NCI-H2196 treated with DMSO at 0.1 percent for 48 hours (cell line): ENCODE data around the gene RAD1.

ENCODE experiments used
- DNase-seq: peaks from one replicate; lab custom pipeline; 2025; ENCODE audit not compliant: unreplicated experiment; lab: John Stamatoyannopoulos, UW

Gene RAD1

DNA sequence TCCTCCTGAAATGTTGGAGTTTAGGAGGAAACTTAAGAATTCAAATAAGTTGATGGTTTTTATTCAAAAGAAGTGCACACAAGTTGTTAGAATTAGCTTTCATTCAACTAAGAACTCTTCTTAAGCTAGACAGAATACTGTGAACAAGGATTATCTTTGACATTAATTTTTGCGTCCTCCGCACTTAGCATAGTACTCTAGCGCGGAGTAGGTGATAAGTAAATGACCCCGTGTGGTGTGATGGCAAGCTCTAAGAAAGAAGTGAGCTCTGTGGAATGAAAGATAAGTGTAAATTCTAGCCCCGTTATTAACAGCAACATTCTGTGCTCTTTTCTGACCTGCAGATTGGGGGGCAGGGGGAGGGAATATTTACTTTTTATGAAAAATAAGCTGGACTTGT, 1.2 kb upstream of the RAD1 start:
- DNase-seq: no peak

DNA sequence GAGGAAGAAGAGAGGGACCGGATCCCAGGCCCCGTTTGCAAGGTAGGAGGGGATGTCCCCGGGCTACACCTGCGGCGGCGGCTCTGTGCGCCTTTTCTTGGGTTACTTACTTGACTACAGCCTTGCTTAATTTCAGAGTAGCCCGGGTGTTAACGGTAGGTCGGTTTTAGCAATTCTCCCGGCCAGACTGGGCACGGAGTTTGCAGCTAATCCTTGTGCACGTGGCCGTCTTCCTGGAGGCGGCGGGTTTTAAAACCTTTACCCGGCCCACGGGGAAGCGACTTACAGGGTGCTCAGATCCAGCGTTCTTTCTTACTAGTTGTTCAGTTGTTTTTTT, 520 bp upstream of the RAD1 start:
- DNase-seq: no peak

DNA sequence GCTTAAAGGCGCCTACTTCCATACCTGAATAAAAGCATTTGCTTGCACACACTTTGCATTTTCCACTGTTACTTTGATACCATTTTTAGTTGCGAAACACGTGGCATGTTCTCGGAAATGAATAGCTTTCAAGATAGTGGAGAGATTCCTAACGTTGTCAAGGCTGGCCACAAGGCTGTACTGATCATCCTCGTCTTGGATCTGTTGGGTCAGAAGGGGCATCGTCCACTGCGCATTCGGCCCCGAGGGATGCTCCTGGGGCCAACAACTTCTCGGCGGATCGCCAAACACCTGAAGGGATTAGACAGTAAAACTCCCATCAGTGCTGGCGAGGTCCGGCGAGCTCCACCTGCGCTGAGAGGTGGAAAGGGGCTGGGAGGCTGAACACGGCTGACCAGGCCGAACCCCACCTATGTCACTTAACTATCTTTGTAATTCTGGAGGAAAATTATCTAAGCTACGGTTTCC, 599 bp downstream of the RAD1 start:
- no peak for DNase-seq

DNA sequence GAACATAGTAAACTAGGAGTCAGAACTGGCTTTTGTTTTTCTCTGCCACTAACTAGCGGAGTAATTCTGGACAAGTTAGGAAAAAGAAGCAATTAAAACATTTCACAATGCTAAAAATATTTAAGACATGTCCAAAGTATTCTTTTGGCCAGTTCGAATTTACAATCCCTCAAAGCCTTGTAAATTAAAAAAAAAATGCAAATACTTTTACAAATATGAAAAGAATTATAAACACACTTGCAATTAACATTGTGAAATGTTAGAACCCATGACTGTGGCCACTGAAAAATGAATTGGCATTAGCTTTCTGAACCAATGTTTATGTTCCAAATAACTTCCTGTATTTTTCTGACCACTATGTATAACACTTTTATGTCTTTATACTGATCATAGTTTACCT, 2.2 kb downstream of the RAD1 start:
- DNase-seq: no peak

DNA sequence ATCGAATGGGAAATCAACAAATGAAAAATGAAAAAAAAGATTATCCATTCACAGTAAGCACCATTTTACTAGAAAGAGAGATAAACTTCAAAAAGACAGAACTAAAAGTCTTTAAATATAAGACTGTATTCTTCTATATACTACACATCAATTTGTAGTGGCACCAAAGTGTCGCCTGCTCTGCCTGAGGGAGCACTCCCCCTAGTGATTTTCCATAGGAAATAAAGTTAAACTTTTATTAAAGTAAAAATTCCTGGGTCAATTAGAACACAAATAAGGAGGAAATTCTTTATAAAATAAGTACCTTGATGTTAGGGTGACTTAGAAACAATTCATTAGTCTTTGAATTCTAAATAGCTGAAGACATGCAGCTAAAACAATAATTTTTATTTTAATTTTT, 9.7 kb downstream of the RAD1 start:
- no peak for DNase-seq

DNA sequence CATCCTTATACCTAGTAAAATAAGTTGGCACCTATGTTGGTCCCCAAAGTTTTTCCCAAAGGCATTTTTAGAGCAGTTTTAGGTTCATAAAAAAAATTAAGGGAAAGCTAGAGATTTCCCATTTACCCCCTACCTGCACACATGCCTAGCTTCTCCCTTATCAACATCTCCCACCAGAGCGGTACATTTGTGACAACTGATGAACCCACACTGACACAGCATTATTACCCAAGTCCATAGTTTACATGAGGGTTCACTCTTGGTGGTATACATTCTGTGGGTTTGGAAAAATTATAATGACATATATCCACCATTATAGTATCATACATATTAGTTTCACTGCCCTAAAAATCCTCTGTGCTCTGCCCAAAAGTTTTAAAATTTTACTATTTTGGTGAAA, 12.0 kb downstream of the RAD1 start:
- no peak for DNase-seq

DNA sequence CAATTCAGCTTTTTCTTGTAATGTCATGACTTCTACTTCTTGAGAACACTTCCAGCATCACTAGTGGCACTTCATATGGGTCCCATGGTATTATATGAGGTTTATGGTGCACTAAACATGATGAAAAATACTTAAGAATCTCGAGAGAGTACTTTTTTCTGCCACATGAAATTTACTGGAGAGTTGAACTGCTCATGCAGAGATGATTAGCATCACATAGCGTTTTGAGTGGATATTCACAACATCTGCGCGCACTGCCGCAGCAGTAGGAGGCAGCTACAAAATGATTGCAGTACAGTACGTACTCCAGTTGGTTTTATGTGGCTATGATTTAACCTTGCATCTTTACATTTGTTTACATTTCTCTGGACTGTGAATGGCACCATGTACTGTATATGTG, 14.7 kb downstream of the RAD1 start:
- DNase-seq: no peak

DNA sequence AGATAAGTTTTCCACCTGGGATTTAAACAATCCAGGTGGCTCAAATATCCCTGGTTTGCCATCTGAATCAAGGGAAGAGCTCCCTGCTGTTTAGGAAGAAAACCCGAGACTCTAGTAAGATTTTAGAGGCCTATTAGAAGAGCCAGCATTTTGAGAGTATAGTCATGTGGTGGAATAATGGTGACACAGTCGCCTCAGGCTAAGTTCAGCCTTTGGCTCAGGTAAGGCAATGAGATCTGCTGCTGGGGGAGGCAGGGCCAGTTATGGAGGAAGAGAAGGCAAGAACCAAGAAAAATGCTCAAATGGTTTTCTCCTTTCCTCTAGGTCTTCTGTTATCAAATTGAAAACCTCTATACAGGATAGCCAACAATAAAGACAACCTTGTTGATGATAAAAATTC, 16.2 kb downstream of the RAD1 start:
- no peak for DNase-seq

DNA sequence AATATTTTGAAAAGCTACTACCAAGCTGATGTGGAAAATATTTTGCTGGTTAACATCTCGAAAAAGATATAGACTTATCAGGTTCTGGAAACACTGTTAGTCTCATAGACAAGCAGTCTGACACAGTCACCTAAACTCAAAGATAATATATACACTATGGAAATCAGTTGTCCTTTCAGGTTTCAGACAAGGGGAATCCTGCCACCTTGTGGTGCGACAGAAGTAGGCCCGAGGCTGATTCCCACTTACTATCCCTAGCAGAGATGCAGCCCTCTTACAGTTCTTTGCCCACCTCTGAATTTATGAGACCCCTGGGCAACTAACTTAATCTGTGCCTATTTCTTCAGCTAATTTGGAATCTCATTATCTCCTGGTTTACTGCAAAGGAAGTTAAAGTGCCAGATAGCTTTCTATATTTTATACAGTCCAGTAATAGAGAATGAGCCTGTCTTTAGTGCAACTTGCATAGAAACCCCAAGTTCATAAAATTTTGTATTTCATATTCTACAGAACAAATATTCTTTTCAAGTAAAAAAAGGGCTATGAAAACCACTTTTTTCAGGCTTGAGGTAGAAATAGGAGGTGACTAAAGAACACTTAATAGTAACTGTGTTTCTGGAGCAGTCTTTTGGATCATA, 16.9 kb downstream of the RAD1 start:
- peak; percentile 63 for DNase-seq

DNA sequence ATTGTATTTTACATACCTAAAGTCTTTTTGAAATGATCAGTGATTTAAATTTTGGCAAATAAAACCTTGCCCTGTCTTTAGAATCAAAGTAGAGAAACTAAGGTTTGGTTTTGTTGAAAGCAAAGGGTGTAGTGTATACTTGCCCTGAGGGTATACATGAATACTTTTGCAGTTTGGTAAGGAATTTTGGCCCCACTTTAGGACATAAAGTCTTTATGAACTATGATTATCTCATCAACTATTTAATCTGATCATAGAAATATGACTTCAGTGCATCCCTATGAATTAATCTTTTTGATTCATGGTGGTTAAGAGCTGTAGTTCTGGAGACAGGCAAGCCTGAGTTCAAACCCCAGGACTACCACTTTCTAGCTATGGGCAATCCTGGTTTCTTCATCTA, 17.7 kb downstream of the RAD1 start:
- DNase-seq: no peak

DNA sequence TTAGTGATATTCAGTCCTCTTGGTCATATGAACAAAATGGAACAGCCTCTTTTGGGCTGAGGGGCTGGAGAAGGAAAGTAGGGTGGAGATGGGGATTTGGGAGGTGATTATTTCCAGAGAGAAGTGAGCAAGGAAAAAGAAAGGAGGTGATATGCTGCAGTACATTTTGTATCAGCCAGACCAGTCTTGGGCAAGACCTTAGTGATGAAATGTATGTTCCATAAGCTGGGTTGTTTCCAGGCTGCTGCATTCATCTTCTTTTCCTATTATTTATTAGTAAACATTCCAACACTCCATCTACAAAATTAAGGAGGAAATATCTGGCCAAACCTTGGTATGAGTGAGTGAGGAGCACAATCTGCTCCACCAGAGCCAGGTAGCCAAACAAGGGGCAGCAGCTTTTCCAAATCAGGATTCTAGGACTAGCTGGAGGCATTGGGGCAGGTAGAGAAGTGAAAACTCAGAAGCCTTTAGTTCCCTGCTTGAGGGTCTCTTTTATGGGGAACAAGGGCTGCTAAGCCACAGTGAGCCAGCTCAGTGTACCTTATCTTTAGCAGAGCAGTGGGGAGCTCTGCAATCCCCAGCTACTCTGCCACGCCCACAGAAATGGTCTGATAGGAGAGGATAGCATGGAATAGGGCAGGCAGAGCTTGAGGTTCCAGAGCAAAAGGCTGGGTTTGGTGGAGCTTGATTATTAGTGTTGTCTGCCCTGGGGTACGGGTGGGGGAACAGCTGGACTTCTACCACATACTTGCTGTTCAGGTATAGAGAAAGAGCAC, 19.5 kb downstream of the RAD1 start:
- no peak for DNase-seq

DNA sequence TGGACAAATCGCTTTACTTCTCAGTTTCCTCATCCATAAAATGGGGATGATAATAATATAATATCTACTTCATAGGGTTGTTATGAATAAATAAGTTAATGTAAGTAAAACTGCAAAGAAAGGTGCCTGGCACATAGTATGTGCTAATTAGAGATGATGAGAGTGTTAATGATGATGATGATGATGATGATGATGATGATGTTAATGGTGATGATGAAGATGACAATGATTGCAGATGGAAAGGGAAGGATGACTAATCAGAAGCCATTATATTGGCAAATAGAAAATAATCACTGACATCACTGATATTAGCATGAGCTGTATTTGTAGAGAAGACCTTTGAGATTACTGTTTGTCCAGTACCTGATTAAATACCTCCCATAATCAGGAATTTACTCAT, 20.6 kb downstream of the RAD1 start:
- no peak for DNase-seq

DNA sequence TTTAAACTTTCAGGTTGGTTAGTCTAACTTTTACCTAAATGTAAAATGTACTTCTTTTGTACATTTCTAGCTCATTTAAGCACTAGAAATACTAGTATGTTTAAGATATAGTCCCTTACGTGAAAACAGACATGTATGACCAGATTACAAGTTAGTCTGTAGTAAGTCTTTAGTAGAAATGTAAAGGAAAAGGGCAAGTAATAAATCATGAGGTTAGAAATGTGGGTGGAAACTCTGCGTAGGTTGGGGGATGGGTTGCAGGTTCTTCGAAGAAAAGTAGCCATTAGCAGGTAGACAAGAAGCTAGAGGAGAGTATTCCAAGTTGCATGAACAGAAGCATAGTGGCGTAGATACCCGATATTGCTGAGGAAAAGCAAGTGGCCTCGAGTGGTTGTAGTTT, 22.9 kb downstream of the RAD1 start:
- DNase-seq: no peak

DNA sequence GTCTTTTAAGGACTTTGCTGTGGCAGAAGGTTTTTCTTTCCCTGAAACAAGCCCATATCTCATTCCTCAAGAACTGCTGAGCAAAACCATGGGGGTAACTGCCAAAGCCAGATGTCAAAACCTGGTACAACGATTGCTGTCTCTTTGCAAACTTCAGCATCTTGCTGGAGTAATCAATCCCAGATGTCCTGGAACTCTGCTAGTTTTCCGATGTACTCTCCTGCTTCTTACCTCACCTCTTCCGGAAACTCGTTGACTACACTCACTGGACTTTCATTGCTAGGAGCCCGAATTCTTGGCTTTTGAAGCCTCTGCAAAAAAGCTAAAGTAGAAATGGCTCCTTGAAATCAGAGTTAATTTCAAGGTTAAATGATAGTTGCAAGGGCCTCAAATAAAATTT, 23.3 kb downstream of the RAD1 start:
- DNase-seq: no peak

DNA sequence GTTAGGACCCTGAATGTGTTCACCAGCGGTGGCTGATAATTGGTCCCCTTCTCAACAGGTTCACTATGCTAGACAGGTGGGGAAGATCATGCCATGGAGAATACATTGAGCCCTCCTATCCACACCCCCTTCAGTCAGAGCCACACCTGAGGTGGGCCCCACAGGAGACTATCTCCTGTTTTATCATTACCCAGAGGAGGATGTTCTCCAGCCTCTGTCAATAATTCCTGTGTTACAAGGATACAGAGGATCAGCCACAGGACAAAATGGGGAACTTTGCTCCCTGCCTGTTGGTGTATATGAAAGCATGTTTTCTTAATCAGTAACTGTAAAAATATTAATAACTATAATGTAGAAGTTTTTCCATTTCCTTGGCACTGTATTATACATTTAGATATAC, 25.9 kb downstream of the RAD1 start:
- no peak for DNase-seq

DNA sequence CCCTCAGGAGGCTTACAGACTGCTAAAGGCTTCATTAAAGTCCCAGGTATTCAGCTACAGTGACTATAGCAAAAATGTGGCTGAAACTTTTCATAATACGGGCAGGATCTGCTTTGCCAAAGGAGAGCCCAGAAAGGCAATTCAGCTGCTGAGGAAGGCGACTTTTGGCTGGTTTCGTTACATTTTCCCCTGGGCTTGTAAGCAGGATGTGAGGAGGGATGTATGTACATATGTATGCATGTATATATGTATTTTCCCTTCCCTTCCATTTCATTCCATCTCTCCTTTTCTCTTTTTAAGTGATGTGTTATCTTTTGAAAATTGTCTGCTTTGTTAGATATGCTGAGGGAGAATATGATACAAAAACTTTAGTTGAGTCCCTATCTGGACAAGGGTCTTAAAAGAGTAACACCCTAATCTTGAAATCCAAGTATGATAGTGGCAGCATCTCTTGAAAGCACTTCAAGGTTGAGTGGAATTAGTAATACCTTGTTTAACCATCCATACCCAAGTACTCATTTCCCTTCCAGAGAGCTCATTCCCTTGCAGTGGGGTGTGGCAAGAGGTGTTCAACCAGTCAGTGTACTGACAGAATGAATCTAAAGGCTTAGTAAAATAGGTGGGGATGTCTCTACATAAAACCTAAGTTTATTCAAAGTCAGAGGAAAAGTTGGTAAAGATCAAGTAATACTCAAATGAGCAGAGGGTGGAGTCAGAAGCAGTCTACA, 28.7 kb downstream of the RAD1 start:
- DNase-seq: no peak

DNA sequence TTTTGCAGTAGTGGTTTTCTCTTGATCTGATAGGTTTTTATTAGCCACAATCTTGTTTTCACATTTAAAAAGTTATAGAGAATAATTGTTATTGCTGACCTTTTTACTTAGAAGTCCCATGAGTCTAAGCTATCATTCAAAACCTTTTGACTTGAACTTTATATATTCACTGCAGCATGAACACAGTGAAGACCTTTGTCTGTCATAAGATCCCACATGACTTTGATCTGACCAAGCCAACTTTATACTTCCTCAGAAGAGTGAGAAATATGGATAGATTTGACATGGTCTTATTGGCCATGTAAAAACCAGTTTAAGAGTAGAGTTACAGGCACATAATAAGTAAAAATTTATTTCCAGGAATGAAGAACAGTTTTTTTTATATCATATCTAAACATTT, 34.1 kb downstream of the RAD1 start:
- no peak for DNase-seq

DNA sequence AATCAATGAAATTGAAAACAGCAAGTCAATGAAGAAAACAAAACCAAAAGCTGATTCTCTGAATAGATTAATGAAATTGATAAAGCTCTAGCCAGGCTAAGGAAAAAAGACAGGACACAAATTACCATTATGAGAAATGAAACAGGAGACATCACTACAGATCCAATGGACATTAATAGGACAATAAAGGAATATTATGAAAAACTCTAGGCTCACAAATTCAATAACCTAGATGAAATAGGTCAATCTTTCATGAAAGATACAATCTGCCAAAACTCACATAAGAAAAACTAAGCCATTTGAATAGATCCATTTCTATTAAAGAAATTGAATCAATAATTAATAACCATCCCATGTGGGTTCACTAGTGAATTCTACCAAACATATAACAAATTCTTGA, 39.0 kb downstream of the RAD1 start:
- DNase-seq: no peak

DNA sequence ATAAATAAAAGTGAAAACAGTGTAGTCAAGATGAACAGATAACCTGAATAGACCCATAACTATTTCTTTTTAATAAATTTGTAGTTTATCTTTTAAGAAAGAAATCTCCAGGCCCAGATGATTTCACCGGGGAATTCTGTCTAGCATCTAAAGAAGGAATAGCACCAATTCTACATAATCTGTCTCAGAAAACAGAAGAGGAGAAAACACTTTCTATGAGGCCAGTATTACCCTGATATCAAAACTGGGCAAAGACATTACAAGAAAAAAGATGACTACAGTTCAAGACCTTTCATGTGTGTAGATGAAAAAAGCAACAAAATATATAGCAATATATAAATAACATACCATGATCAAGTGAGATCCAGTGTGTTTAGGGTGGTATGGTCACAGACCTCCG, 44.9 kb downstream of the RAD1 start:
- no peak for DNase-seq

DNA sequence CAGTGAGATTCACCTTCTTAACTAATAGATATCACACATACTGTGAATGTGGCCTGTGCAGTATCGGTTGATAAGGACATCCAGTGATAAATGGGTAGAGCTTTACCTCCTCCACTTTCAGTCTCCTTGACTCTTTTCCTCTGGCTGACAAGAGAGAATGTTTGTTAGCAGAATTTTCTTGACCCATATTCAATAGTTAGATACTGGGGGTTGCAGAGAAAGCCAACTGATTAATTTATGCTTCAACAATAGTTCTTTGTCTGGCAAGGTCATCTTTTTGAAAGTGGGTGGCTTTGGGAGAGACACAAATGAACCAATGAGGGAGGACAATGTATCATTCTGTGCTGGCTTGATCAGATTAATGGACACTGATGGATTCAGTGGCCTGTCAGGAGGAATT, 46.0 kb downstream of the RAD1 start:
- no peak for DNase-seq

DNA sequence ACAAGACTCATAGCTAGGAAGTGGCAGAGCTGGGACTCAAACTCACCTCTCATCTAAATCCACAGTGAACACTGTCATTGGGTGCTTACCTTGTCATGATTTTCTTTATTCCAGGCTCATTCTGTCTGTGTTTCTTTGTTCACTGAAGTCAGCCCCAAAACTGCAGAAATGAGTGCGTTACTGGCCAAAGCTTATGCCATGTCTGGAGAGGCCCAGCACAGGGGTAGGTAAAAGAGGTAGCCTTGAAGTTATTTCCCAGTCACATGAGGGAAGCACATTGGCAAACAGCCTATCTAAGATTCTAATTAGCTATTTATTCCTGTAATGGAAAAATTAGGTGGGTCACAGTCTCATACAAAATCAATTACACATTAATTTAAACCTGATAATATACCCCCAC, 46.5 kb downstream of the RAD1 start:
- no peak for DNase-seq

DNA sequence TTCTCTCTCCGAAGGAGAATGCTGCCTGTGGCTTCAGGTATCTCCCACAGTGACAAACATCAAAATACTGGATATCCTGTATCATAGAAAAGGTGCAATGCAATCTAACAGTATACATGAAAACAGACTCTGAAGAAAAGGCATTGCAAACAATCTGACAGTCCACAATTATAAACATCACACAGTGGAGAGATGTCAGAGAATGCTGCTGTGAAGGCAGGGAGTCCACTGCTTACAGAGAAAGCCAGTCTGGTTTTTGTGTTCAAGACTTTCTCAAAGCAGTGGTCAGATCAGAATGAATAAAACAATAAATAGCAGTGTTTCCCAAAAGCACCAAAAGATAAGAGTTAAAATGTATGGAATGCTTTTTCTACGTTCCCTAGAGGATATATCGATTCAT, 47.6 kb downstream of the RAD1 start:
- no peak for DNase-seq
